GM23338 (cell line): ENCODE results near the gene CFAP299. TPM values are rescaled to one million over a fixed set of nuclear protein-coding genes. Genes with fewer than 3 reads are reported as not detected.

ENCODE experiments used
- ATAC-seq: fragments of 200-7000 bp; cut with Tn5 transposase; 3 replicates; pipeline ENCODE4 v1.9.1; 2020
- DNase-seq: peaks from one replicate; pipeline ENCODE4 v3.0.0-alpha.2; 2015; ENCODE audit warnings: low spot score
- H2AFZ ChIP-seq: fragments of 200-600 bp; sonication (generic); 2 replicates; pipeline ENCODE4 v1.8.0; 2016; ENCODE audit warnings: antibody characterized with exemption, mild to moderate bottlenecking, moderate library complexity
- H3F3A ChIP-seq: fragments of 200-600 bp; sonication (generic); replicated peaks from 2 replicates; pipeline ENCODE4 v1.8.0; 2017; ENCODE audit warnings: antibody characterized with exemption, mixed run types, low read depth
- H3K27ac ChIP-seq: fragments of 200-600 bp; sonication (generic); 2 replicates; pipeline ENCODE4 v1.6.1; 2016; ENCODE audit warnings: low read depth
- H3K27me3 ChIP-seq: fragments of 200-600 bp; sonication (generic); 2 replicates; pipeline ENCODE4 v1.8.0; 2016; ENCODE audit warnings: mild to moderate bottlenecking, mixed run types, moderate library complexity; ENCODE audit not compliant: insufficient read depth
- H3K36me3 ChIP-seq: fragments of 200-600 bp; sonication (generic); 2 replicates; pipeline ENCODE4 v1.8.0; 2016; ENCODE audit warnings: mild to moderate bottlenecking; ENCODE audit not compliant: insufficient read depth
- H3K4me1 ChIP-seq: fragments of 200-600 bp; sonication (generic); 2 replicates; pipeline ENCODE4 v1.8.0; 2016; ENCODE audit warnings: mild to moderate bottlenecking, moderate library complexity; ENCODE audit not compliant: insufficient read depth
- H3K4me2 ChIP-seq: fragments of 200-600 bp; sonication (generic); 2 replicates; pipeline ENCODE4 v1.7.1; 2017; ENCODE audit warnings: mixed run types
- H3K4me3 ChIP-seq: fragments of 200-600 bp; sonication (generic); 2 replicates; pipeline ENCODE4 v1.6.1; 2016; ENCODE audit warnings: mixed run types
- H3K79me2 ChIP-seq: fragments of 200-600 bp; sonication (generic); replicated peaks from 2 replicates; pipeline ENCODE4 v1.8.0; 2017; ENCODE audit warnings: mild to moderate bottlenecking; ENCODE audit not compliant: insufficient read depth
- H3K9me2 ChIP-seq: fragments of 200-600 bp; sonication (generic); 2 replicates; pipeline ENCODE4 v1.8.0; 2017; ENCODE audit not compliant: insufficient read depth
- H4K20me1 ChIP-seq: fragments of 200-600 bp; sonication (generic); replicated peaks from 2 replicates; pipeline ENCODE4 v1.8.0; 2017; ENCODE audit warnings: mild to moderate bottlenecking; ENCODE audit not compliant: insufficient read depth
- H3K27ac Mint-ChIP-seq: 2 replicates; pipeline ENCODE4 v1.8.0; 2020; ENCODE audit warnings: inconsistent platforms, mild to moderate bottlenecking, moderate library complexity, mixed read lengths
- H3K27me3 Mint-ChIP-seq: 3 replicates; pipeline ENCODE4 v1.8.0; 2022; ENCODE audit warnings: low read depth, mild to moderate bottlenecking, moderate library complexity, mixed read lengths, inconsistent platforms; ENCODE audit not compliant: insufficient read depth, poor library complexity
- H3K36me3 Mint-ChIP-seq: 3 replicates; pipeline ENCODE4 v1.8.0; 2021; ENCODE audit warnings: low read depth, mild to moderate bottlenecking, inconsistent platforms, moderate library complexity, mixed read lengths
- H3K4me1 Mint-ChIP-seq: 3 replicates; pipeline ENCODE4 v1.8.0; 2020; ENCODE audit warnings: mild to moderate bottlenecking, inconsistent platforms, mixed read lengths
- H3K4me3 Mint-ChIP-seq: 3 replicates; pipeline ENCODE4 v1.8.0; 2021; ENCODE audit warnings: moderate library complexity, mild to moderate bottlenecking, inconsistent platforms, mixed read lengths
- H3K9me3 Mint-ChIP-seq: 3 replicates; pipeline ENCODE4 v1.8.0; 2020; ENCODE audit warnings: moderate library complexity, mild to moderate bottlenecking, inconsistent platforms, mixed read lengths
- CREB1 ChIP-seq: fragments of 250-450 bp; sonication (Bioruptor Pico); IDR thresholded peaks from 2 replicates; pipeline ENCODE4 v1.5.0; 2020; ENCODE audit warnings: low read depth, mild to moderate bottlenecking, moderate library complexity
- ETS1 ChIP-seq: IDR thresholded peaks from 2 replicates; pipeline ENCODE4 v1.6.1; 2016; ENCODE audit warnings: antibody characterized with exemption
- EZH2phosphoT487 ChIP-seq: fragments of 200-600 bp; sonication (generic); IDR thresholded peaks from one replicate; pipeline ENCODE4 v1.8.1; 2018; ENCODE audit warnings: antibody characterized with exemption; ENCODE audit not compliant: unreplicated experiment
- JUNB ChIP-seq: IDR thresholded peaks from one replicate; pipeline ENCODE4 v1.6.1; 2016; ENCODE audit warnings: antibody characterized with exemption; ENCODE audit not compliant: unreplicated experiment
- POLR2AphosphoS5 ChIP-seq: IDR thresholded peaks from 2 replicates; pipeline ENCODE4 v1.6.1; 2016; ENCODE audit warnings: antibody characterized with exemption, low read depth
- STAT1 ChIP-seq: IDR thresholded peaks from one replicate; pipeline ENCODE4 v1.6.1; 2016; ENCODE audit warnings: antibody characterized with exemption; ENCODE audit not compliant: unreplicated experiment
- ZNF462 ChIP-seq: fragments of 250-450 bp; sonication (Bioruptor Pico); IDR thresholded peaks from 2 replicates; pipeline ENCODE4 v1.5.0; 2020; ENCODE audit warnings: mild to moderate bottlenecking, moderate library complexity
- polyA plus RNA-seq: library from polyadenylated mRNA; unstranded; fragments of >200 nt; fragmentation: Nextera tagmentation; extraction: Ambion mirVana; gene quantifications from 2 replicates; pipeline ENCODE4 v1.2.1, GENCODE V29; 2016
- total RNA-seq: library from RNA; depleted of rRNA; stranded (reverse); fragments of >200 nt; shearing (Covaris generic); gene quantifications from 2 replicates; pipeline ENCODE4 v1.2.3, GENCODE V29; 2014

The CFAP299 gene
- total and polyA plus RNA-seq, 2 experiments from 2014 or later: not detected

- no peaks in the 10 kb centered on the region for H3K27me3 Mint-ChIP-seq
- H3K4me1 Mint-ChIP-seq: no peaks in the 10 kb centered on the region
These were observed 301.7 kb downstream of the CFAP299 start for GRCh38 chr4:80637190-80637589.

More at GRCh38 chr4:80637190-80637589, 301.7 kb downstream of the CFAP299 start:
- Mint-ChIP-seq H3K27ac (no peak overlapping the region), H3K9me3 (no peaks in the 10 kb centered on the region), H3K4me3 (no peak overlapping the region), H3K36me3 (no peaks in the 10 kb centered on the region)
- Histone ChIP-seq H3K4me1 (no peaks in the 10 kb centered on the region), H3K9me2 (peaks cover 4% of the 10 kb centered on the region), H3K79me2 (no peaks in the 10 kb centered on the region), H3K27ac (no peak overlapping the region), H4K20me1 (no peaks in the 10 kb centered on the region), H3F3A (no peaks in the 10 kb centered on the region), H3K4me3 (no peak overlapping the region), H3K36me3 (no peaks in the 10 kb centered on the region), H3K27me3 (no peaks in the 10 kb centered on the region), H2AFZ (no peak overlapping the region), H3K4me2 (no peak overlapping the region)
- no peak for TF ChIP-seq JUNB
- TF ChIP-seq CREB1: no peak
- no peak for TF ChIP-seq EZH2phosphoT487
- no peak for TF ChIP-seq ETS1
- no peak for TF ChIP-seq STAT1
- no peak for TF ChIP-seq POLR2AphosphoS5
- no peak for TF ChIP-seq ZNF462
- ATAC-seq (no peak), DNase-seq (no peak)
